Pancreas (tissue), 10 donors: Measurements from ENCODE around the gene PKNOX2. TPM values are rescaled to one million over a fixed set of nuclear protein-coding genes. Genes with fewer than 3 reads are reported as not detected.

Experiments
- ATAC-seq, 4 donors: fragments of 200-7000 bp; cut with Tn5 transposase; one replicate each; pipeline versions ENCODE4 v1.8.0 to v1.9.1; 2020; ENCODE audit warnings: mild to moderate bottlenecking in 4 of 4, moderate library complexity in 4 of 4
- DNase-seq, 6 donors: peaks; one replicate each; pipeline ENCODE4 v3.0.0-alpha.2; 2020
- FAIRE-seq: peaks from 2 replicates; lab custom pipeline; 2012; peaks lifted over from hg19 to GRCh38; lab: Jason Lieb, UNC
- H3K27ac ChIP-seq, 4 donors: fragments of 200-600 bp; sonication (generic); 1 replicate in 3 of 4; 2 replicates in 1 of 4; pipeline versions ENCODE4 v1.5.0 to v1.8.0; 2020
- H3K27me3 ChIP-seq, 4 donors: fragments of 200-600 bp; one replicate each; pipeline ENCODE4 v1.8.0; 2021
- H3K36me3 ChIP-seq, 3 donors: fragments of 200-600 bp; sonication (generic) in 1 of 3; one replicate each; pipeline versions ENCODE4 v1.5.0 to v1.8.0; 2020 to 2021
- H3K4me1 ChIP-seq, 3 donors: fragments of 200-600 bp; one replicate each; pipeline ENCODE4 v1.8.0; 2021
- H3K4me3 ChIP-seq, 4 donors: fragments of 200-600 bp; sonication (generic) in 2 of 4; one replicate each; pipeline versions ENCODE4 v1.5.0 to v1.8.0; 2020 to 2021
- H3K9me3 ChIP-seq, 4 donors: fragments of 200-600 bp; one replicate each; pipeline ENCODE4 v1.8.0; 2021
- CTCF ChIP-seq, 4 donors: fragments of 200-600 bp; sonication (generic) in 3 of 4; IDR thresholded peaks; one replicate each; pipeline versions ENCODE4 v1.5.0 to v1.8.0; 2021; ENCODE audit warnings: antibody characterized with exemption in 4 of 4
- WGBS, 2 donors: extraction: QIAGEN DNeasy Blood & Tissue Kit; methylation state at CpG; one replicate each; pipeline ENCODE4 v1.1.7; 2013; 5-methylcytosine and 5-hydroxymethylcytosine counted together
- intact Hi-C, 3 donors: fragments of 100-400 bp; cut with DNase I; formaldehyde crosslinking; loops; one replicate each; pipeline versions ENCODE4 v1.11.1 to v1.14.2; 2022
- polyA plus RNA-seq, 2 donors: library from polyadenylated mRNA; stranded (reverse); fragments of 200-250 nt; gene quantifications; one replicate each; pipeline ENCODE4 v1.2.3, GENCODE V29; 2013
- total RNA-seq, 6 donors: library from RNA; stranded (reverse); fragmentation: NEBNext Ultra II Directional in 4 of 6; extraction: Animal tissue kit (Norgen Biotek cat#: 25700) in 4 of 6; gene quantifications; one replicate each; pipeline versions ENCODE4 v1.2.1 to v1.2.4, GENCODE V29; 2021 to 2023
- donor health status: healthy with polysubstance abuse.
- donor health status: DM: no; HTN: no; CAD: no; lungs with moderate emphysema.
- donor health status: DM: no; HTN: no; CAD: no.
- donor health status: control.
- donor health status: control.
- donor health status: Bipolar disorder and iron deficiency.
- donor health status: DM: yes; HTN: yes; CAD: no.
- donor health status: DM: no; HTN: no; CAD: no.
- donor health status: DM: no; HTN: no; CAD: no.
- donor health status: DM: yes; HTN: yes; CAD: no.

Gene PKNOX2
- total and polyA plus RNA-seq, 8 donors = 3.4 to 8.1 (median 5.8) TPM

- ATAC-seq = no peak
- no peak overlapping the region for H3K27ac ChIP-seq
- H3K9me3 ChIP-seq = no peaks in the 10 kb centered on the region
- no peaks in the 10 kb centered on the region for H3K36me3 ChIP-seq
- no peak for FAIRE-seq
- H3K4me3 ChIP-seq = no peak overlapping the region
- 72 to 91% methylated on average over 1 of the region's 1 CpG for WGBS, 2 donors
- DNase-seq = no peak
- peaks cover 0 to 22% (median 10%) of the 10 kb centered on the region in 3 donors for H3K4me1 ChIP-seq
- H3K27me3 ChIP-seq = no peaks in the 10 kb centered on the region
- intact Hi-C loops = no loop called here
- no peak for TF ChIP-seq CTCF (IDR thresholded peaks at IDR 0.05)
These were observed 19.1 kb downstream of the PKNOX2 start for GRCh38 chr11:125183641-125184040.

GRCh38 chr11:125188021-125188420, 23.5 kb downstream of the PKNOX2 start:
- Histone ChIP-seq H3K4me1 (no peaks in the 10 kb centered on the region), H3K27ac (no peak overlapping the region), H3K9me3 (no peaks in the 10 kb centered on the region), H3K4me3 (no peak overlapping the region), H3K27me3 (no peaks in the 10 kb centered on the region), H3K36me3 (no peaks in the 10 kb centered on the region)
- intact Hi-C loops = no loop called here
- ATAC-seq = no peak
- DNase-seq = no peak
- FAIRE-seq = no peak
- TF ChIP-seq CTCF (IDR thresholded peaks at IDR 0.05) = no peak

- H3K9me3 ChIP-seq = no peaks in the 10 kb centered on the region
- no peaks in the 10 kb centered on the region for H3K4me1 ChIP-seq
- H3K4me3 ChIP-seq = no peak overlapping the region
- intact Hi-C loops = no loop called here
- H3K27me3 ChIP-seq = no peaks in the 10 kb centered on the region
- ATAC-seq (no peak), FAIRE-seq (no peak), DNase-seq (no peak)
- H3K27ac ChIP-seq = no peak overlapping the region
- H3K36me3 ChIP-seq = no peaks in the 10 kb centered on the region
- no peak for TF ChIP-seq CTCF (IDR thresholded peaks at IDR 0.05)
- 86 to 88% methylated on average over 5 of the region's 5 CpGs for WGBS, 2 donors
These were observed 26.0 kb downstream of the PKNOX2 start for GRCh38 chr11:125190566-125190965.

GRCh38 chr11:125192183-125192582, 27.6 kb downstream of the PKNOX2 start:
- Histone ChIP-seq H3K27ac (peak overlapping the region in 1 of 4 donors; percentile 19), H3K36me3 (no peaks in the 10 kb centered on the region), H3K4me3 (no peak overlapping the region), H3K9me3 (no peaks in the 10 kb centered on the region), H3K27me3 (no peaks in the 10 kb centered on the region), H3K4me1 (no peaks in the 10 kb centered on the region)
- ATAC-seq (peak in 3 of 4 donors; percentile 31 to 84 (median 58)), DNase-seq (peak in 1 of 6 donors; percentile 47), FAIRE-seq (no peak)
- intact Hi-C loops = no loop called here
- WGBS, 2 donors = 55% methylated on average over 9 of the region's 9 CpGs
- no peak for TF ChIP-seq CTCF (IDR thresholded peaks at IDR 0.05)

- ATAC-seq (no peak), FAIRE-seq (no peak), DNase-seq (no peak)
- Histone ChIP-seq H3K4me3 (no peak overlapping the region), H3K27ac (peak overlapping the region in 1 of 4 donors; percentile 19), H3K9me3 (no peaks in the 10 kb centered on the region), H3K27me3 (no peaks in the 10 kb centered on the region), H3K36me3 (no peaks in the 10 kb centered on the region), H3K4me1 (no peaks in the 10 kb centered on the region)
- intact Hi-C loops = no loop called here
- WGBS, 2 donors = 83 to 86% methylated on average over 11 of the region's 11 CpGs
- TF ChIP-seq CTCF (IDR thresholded peaks at IDR 0.05) = no peak
These were observed 28.3 kb downstream of the PKNOX2 start for GRCh38 chr11:125192717-125193415.
